Gastrocnemius medialis (tissue), 4 donors: ENCODE measurements around the gene ELMO2. TPM values are rescaled to one million over a fixed set of nuclear protein-coding genes. Genes with fewer than 3 reads are reported as not detected.
A peak's percentile ranks its signal among the peaks of the same experiment; 100 is the strongest.

Source experiments
- ATAC-seq, 2 donors: fragments of 150-250 bp; one replicate each; pipeline ENCODE4 v1.9.1; 2016
- DNase-seq, 2 donors: peaks; one replicate each; pipeline ENCODE4 v3.0.0-alpha.2; 2019
- H3K27ac ChIP-seq, 4 donors: fragments of 200-600 bp; sonication (generic); 1 replicate in 1 of 4; 2 replicates in 3 of 4; pipeline ENCODE4 v1.5.1; 2016 to 2018; ENCODE audit warnings: mild to moderate bottlenecking in 2 of 4, moderate library complexity in 1 of 4
- H3K27me3 ChIP-seq, 3 donors: fragments of 200-600 bp; sonication (generic) in 2 of 3; 1 replicate in 1 of 3; 2 replicates in 2 of 3; pipeline versions ENCODE4 v1.5.1 to v1.6.0; 2016 to 2019; ENCODE audit warnings: mild to moderate bottlenecking in 1 of 3, moderate library complexity in 1 of 3
- H3K36me3 ChIP-seq, 2 donors: fragments of 200-600 bp; sonication (generic) in 1 of 2; one replicate each; pipeline ENCODE4 v1.5.1; 2017 to 2018
- H3K4me1 ChIP-seq, 2 donors: fragments of 200-600 bp; sonication (generic) in 1 of 2; one replicate each; pipeline ENCODE4 v1.5.1; 2016 to 2017; ENCODE audit warnings: mild to moderate bottlenecking in 2 of 2
- H3K4me3 ChIP-seq, 4 donors: fragments of 200-600 bp; sonication (generic) in 3 of 4; 1 replicate in 1 of 4; 2 replicates in 3 of 4; pipeline ENCODE4 v1.5.1; 2016 to 2019; ENCODE audit warnings: mild to moderate bottlenecking in 2 of 4
- H3K9me3 ChIP-seq, 3 donors: fragments of 200-600 bp; sonication (generic) in 2 of 3; 1 replicate in 1 of 3; 2 replicates in 2 of 3; pipeline ENCODE4 v1.5.1; 2016 to 2019
- POLR2A ChIP-seq, 2 donors: fragments of 450-650 bp; IDR thresholded peaks; one replicate each; pipeline ENCODE4 v1.6.1; 2017; ENCODE audit warnings: antibody characterized with exemption in 2 of 2, mild to moderate bottlenecking in 2 of 2, moderate library complexity in 2 of 2
- in situ Hi-C, 4 donors: fragments of 200-750 bp; cut with MboI; loops; one replicate each; pipeline versions ENCODE4 v1.15.0 to v1.8.0; 2017; ENCODE audit warnings: low sequenced_read_pairs in 4 of 4
- intact Hi-C: fragments of 100-400 bp; cut with DNase I; formaldehyde crosslinking; loops from one replicate; pipeline ENCODE4 v1.15.1; 2023; ENCODE audit warnings: low total_unique reads
- total RNA-seq, 4 donors: library from RNA; depleted of rRNA; stranded (reverse); fragments of >200 nt; gene quantifications; one replicate each; pipeline versions ENCODE4 v1.1.0 to v1.2.3, GENCODE V29; 2016
- TF ChIP-seq, protein P1 (sequence below), 5 experiments: fragments of 450-650 bp in 3 of 5; fragments of 200-600 bp in 2 of 5; sonication (generic) in 2 of 5; IDR thresholded peaks in 4 of 5; conservative IDR thresholded peaks in 1 of 5; 1 replicate in 4 of 5; 2 replicates in 1 of 5; pipeline ENCODE4 v1.5.1; 2016 to 2019; ENCODE audit warnings: antibody characterized with exemption in 5 of 5, mild to moderate bottlenecking in 3 of 5, moderate library complexity in 3 of 5

ELMO2 gene
- total RNA-seq, 4 donors from 2014 or later = 47.6 to 67.5 (median 53.6) TPM

DNA sequence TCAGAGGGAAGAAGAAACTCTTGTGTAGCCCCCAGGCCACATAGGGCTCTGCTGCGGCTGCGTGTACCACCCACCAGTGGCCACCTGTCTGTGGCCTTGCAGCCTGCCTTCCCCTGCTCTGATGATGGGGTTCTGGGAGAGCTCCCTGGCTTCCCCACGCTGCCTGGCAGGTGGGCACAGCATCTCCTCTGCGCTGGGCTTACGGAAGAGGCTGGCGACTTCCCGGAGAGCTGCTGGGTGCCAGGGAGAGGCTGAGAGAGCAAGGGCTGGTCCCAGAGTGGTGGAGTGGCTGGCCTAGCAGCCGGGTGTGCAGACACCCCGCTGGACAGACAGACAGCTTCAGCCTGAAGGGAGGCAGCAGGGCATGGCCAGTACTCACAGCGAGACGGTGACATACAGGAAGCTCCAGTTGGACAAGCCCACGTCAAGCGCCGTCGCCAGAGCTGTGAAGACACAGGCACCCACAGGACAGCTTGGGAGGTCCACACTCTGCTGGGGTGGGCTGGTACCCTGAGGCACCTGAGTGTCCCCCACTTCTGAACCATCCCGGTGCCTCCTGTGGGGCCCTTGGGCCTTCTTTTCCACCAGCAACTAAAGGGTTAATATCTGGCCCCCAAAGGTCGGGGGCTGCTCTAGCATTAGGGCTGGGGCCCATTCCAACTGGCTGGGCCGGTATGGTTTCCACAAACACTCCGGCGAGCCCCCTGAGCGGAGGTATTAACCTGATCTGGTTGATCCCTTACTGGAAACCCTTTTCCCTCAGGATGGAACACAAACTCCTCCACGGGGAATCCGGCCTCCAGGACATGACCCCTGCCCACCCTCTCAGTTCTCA is 50.0 kb downstream of the ELMO2 start:
- Histone ChIP-seq H3K27me3 (no peaks in the 10 kb centered on the region), H3K27ac (peak overlapping the region in 2 of 4 donors; percentile 29 to 56), H3K36me3 (peaks cover 0 to 12% of the 10 kb centered on the region in 2 donors), H3K4me3 (no peak overlapping the region), H3K9me3 (no peaks in the 10 kb centered on the region), H3K4me1 (peaks cover 34 to 40% of the 10 kb centered on the region in 2 donors)
- intact Hi-C loops (no loop called here), in situ Hi-C loops (loop anchor here in 1 of 4 donors (10.0 kb wide), 1 partner anchor 232 kb away; no protein-coding TSS in a partner anchor)
- ATAC-seq = no peak
- TF ChIP-seq POLR2A (IDR thresholded peaks at IDR 0.05) = no peak
- TF ChIP-seq, protein P1, sequence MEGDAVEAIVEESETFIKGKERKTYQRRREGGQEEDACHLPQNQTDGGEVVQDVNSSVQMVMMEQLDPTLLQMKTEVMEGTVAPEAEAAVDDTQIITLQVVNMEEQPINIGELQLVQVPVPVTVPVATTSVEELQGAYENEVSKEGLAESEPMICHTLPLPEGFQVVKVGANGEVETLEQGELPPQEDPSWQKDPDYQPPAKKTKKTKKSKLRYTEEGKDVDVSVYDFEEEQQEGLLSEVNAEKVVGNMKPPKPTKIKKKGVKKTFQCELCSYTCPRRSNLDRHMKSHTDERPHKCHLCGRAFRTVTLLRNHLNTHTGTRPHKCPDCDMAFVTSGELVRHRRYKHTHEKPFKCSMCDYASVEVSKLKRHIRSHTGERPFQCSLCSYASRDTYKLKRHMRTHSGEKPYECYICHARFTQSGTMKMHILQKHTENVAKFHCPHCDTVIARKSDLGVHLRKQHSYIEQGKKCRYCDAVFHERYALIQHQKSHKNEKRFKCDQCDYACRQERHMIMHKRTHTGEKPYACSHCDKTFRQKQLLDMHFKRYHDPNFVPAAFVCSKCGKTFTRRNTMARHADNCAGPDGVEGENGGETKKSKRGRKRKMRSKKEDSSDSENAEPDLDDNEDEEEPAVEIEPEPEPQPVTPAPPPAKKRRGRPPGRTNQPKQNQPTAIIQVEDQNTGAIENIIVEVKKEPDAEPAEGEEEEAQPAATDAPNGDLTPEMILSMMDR (IDR thresholded peaks at IDR 0.05 in 4 of 5, conservative IDR thresholded peaks at IDR 0.05 in 1 of 5) = no peak
- DNase-seq = no peak

DNA sequence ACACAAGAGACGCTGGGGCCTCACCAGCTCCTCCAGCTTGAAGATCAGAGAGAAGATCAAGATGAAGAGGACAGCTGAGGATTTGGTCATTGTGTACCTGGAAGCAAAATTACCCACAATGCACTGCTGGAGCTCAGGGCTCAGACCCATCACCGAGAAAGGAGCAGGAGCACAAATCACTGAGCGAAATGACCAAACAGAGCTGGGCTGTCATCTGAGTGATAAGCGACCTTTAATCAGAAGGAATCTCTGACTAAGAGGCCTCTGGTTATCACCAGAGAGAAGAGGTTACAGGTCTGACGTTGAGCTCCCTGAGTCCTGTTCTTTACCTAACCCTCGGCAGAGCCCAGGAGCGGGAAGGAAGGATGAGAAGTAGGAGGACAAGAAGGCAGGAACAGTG is 50.6 kb downstream of the ELMO2 start:
- Histone ChIP-seq H3K27ac (no peak overlapping the region), H3K4me3 (no peak overlapping the region), H3K27me3 (no peaks in the 10 kb centered on the region), H3K9me3 (no peaks in the 10 kb centered on the region), H3K4me1 (peaks cover 33 to 35% of the 10 kb centered on the region in 2 donors), H3K36me3 (peaks cover 0 to 18% of the 10 kb centered on the region in 2 donors)
- in situ Hi-C loops = loop anchor here in 1 of 4 donors (10.0 kb wide), 1 partner anchor 231 kb away; no protein-coding TSS in a partner anchor
- TF ChIP-seq, protein P1 (IDR thresholded peaks at IDR 0.05 in 4 of 5, conservative IDR thresholded peaks at IDR 0.05 in 1 of 5) = no peak
- no peak for TF ChIP-seq POLR2A (IDR thresholded peaks at IDR 0.05)
- ATAC-seq (no peak), DNase-seq (no peak)
- intact Hi-C loops = no loop called here

DNA sequence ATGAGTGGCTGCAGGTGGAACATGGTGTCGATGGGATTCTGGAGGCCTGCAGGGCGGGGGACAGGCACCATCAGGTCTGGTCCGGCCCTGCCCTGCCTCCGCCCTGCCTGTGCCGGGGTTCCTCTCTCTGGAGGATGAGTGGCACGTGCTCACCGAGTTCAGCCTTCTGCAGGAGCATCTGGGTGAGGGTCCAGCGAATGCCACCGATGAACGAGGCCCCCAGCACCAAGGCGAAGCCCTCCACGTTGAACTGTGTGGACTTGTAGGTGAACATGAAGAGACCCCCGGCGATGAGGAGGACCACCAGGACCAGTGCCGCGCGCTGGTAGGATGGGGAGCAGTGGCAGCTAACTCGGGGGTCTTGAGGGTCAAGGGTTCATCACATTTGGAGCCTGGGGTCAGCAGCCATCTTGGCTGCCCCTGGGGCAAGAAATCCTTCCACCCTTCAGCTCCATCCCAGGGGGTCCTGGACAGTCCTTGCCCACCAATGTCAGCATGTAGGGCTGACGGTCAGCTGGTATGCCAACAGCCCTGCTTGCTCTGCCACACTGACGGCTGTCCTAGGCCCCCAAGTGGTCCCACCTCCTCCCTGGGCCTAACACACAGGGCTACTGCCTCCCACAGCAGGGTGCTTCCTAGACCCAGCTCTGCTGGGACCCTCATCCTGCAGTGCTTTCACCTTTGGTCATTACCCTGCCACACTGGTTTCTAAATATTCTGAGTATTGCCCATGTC is 51.3 kb downstream of the ELMO2 start:
- Histone ChIP-seq H3K4me3 (no peak overlapping the region), H3K4me1 (peaks cover 31 to 33% of the 10 kb centered on the region in 2 donors), H3K27ac (no peak overlapping the region), H3K36me3 (peaks cover 0 to 25% of the 10 kb centered on the region in 2 donors), H3K27me3 (no peaks in the 10 kb centered on the region), H3K9me3 (no peaks in the 10 kb centered on the region)
- intact Hi-C loops = no loop called here
- ATAC-seq (no peak), DNase-seq (no peak)
- in situ Hi-C loops = loop anchor here in 1 of 4 donors (10.0 kb wide), 1 partner anchor 230 kb away; no protein-coding TSS in a partner anchor
- TF ChIP-seq POLR2A (IDR thresholded peaks at IDR 0.05) = no peak
- TF ChIP-seq, protein P1 (IDR thresholded peaks at IDR 0.05 in 4 of 5, conservative IDR thresholded peaks at IDR 0.05 in 1 of 5) = no peak

DNA sequence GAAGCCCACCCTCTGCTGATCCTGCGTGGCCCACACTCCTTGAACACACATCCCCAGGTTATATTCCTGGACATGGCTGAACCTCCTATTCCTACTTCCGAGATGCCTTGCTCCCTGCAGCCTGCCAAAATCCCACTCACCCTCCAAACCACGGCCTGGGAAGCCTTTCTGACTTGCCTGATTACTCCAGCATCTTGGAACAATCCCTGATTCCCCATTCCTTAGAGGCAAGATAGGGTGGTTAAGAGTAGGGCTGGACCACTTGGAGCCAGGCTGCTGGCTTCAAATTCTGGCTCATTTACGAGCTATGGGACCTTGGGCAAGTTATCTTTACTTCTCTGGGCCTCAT is 52.2 kb downstream of the ELMO2 start:
- TF ChIP-seq, protein P1 (IDR thresholded peaks at IDR 0.05 in 4 of 5, conservative IDR thresholded peaks at IDR 0.05 in 1 of 5) = no peak
- TF ChIP-seq POLR2A (IDR thresholded peaks at IDR 0.05) = no peak
- in situ Hi-C loops (loop anchor here in 1 of 4 donors (10.0 kb wide), 1 partner anchor 229 kb away; no protein-coding TSS in a partner anchor), intact Hi-C loops (no loop called here)
- no peak overlapping the region for H3K4me3 ChIP-seq
- DNase-seq (no peak), ATAC-seq (no peak)
- peaks cover 22 to 24% of the 10 kb centered on the region in 2 donors for H3K4me1 ChIP-seq
- no peak overlapping the region for H3K27ac ChIP-seq
- no peaks in the 10 kb centered on the region for H3K9me3 ChIP-seq
- H3K27me3 ChIP-seq = no peaks in the 10 kb centered on the region
- peaks cover 0 to 28% of the 10 kb centered on the region in 2 donors for H3K36me3 ChIP-seq
